HPDE6-E6E7 (cell line): ENCODE data around the gene CA7.
A peak's percentile ranks its signal among the peaks of the same experiment; 100 is the strongest.
"Not testable (repeated sequence)": the region's sequence is repeated elsewhere in the genome, so short reads cannot be mapped to it uniquely, and the experiment has no call there.

Source experiments
- DNase-seq: peaks from one replicate; pipeline ENCODE4 v3.0.0; 2011; ENCODE audit warnings: missing footprints; ENCODE audit errors: extremely low spot score

CA7 gene

GRCh38 chr16:66873685-66874055 is 29.5 kb downstream of the CA7 start:
- no peak for DNase-seq

- no peak for DNase-seq
Observed at GRCh38 chr16:66874079-66874775, 30.0 kb downstream of the CA7 start.

GRCh38 chr16:66878067-66878466 is 33.9 kb downstream of the CA7 start:
- no peak for DNase-seq

GRCh38 chr16:66880288-66881013 is 36.2 kb downstream of the CA7 start, which contains the start of gene PDP2:
TSS of gene PDP2 (plus strand) at chr16:66880515. CDS start at chr16:66884285, 3,770 bp downstream.
- DNase-seq = peak; percentile 98

GRCh38 chr16:66881014-66881417 is 36.8 kb downstream of the CA7 start:
- no peak for DNase-seq

GRCh38 chr16:66881560-66881959 is 37.3 kb downstream of the CA7 start:
- DNase-seq = no peak

GRCh38 chr16:66881964-66882508 is 37.8 kb downstream of the CA7 start:
- DNase-seq = no peak

GRCh38 chr16:66882702-66883101 is 38.5 kb downstream of the CA7 start:
- no peak for DNase-seq

- no peak for DNase-seq
Observed at GRCh38 chr16:66885491-66885890, 41.3 kb downstream of the CA7 start.

GRCh38 chr16:66886321-66886720 is 42.1 kb downstream of the CA7 start:
- no peak for DNase-seq

- no peak for DNase-seq
Observed at GRCh38 chr16:66886914-66887313, 42.7 kb downstream of the CA7 start.

GRCh38 chr16:66888647-66889615 is 44.7 kb downstream of the CA7 start:
- DNase-seq = no peak

GRCh38 chr16:66889622-66890021 is 45.4 kb downstream of the CA7 start:
- DNase-seq = no peak

- no peak for DNase-seq
Observed at GRCh38 chr16:66890799-66891198, 46.6 kb downstream of the CA7 start.

GRCh38 chr16:66891360-66891759 is 47.1 kb downstream of the CA7 start:
- no peak for DNase-seq

- DNase-seq = no peak
Observed at GRCh38 chr16:66891797-66892196, 47.6 kb downstream of the CA7 start.

- DNase-seq = no peak
Observed at GRCh38 chr16:66894055-66894454, 49.8 kb downstream of the CA7 start.

GRCh38 chr16:66894948-66895688 is 50.9 kb downstream of the CA7 start:
- peak; percentile 75 for DNase-seq

GRCh38 chr16:66895689-66895979 is 51.4 kb downstream of the CA7 start:
- no peak for DNase-seq

- no peak for DNase-seq
Observed at GRCh38 chr16:66895999-66896398, 51.8 kb downstream of the CA7 start.

GRCh38 chr16:66896682-66897081 is 52.5 kb downstream of the CA7 start:
- not testable (repeated sequence) for DNase-seq
